HS-5 (cell line): ENCODE results near the gene GRIN2C.
"Not testable (repeated sequence)": the region's sequence is repeated elsewhere in the genome, so short reads cannot be mapped to it uniquely, and the experiment has no call there.

ENCODE experiments used
- DNase-seq: peaks from one replicate; pipeline ENCODE4 v3.0.0-alpha.2; 2012; ENCODE audit warnings: low read depth

The GRIN2C gene

GRCh38 chr17:74859459-74860228 is at the start of gene GRIN2C:
Gene GRIN2C, minus strand, starts transcription at chr17:74859885. Its CDS starts 4,793 bp downstream, at chr17:74855092.
- no peak for DNase-seq

- not testable (repeated sequence) for DNase-seq
Measured at GRCh38 chr17:74909097-74909496, 49.4 kb upstream of the GRIN2C start.

DNA sequence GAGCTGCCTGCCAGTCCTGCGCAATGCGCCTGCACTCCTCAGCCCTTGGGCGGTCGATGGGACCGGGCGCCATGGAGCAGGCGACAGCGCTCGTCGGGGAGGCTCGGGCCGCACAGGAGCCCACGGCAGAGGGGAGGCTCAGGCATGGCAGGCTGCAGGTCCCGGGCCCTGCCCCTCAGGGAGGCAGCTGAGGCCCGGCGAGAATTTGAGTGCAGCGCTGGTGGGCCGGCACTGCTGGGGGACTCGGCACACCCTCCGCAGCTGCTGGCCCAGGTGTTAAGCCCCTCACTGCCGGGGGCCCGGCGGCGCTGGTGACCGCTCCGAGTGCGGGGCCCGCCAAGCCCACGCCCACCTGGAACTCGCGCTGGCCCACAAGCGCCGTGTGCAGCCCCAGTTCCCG is 47.3 kb upstream of the GRIN2C start:
- DNase-seq, result no peak

- DNase-seq, result not testable (repeated sequence)
Measured at GRCh38 chr17:74906214-74906793, 46.6 kb upstream of the GRIN2C start.

- DNase-seq, result no peak
Measured at GRCh38 chr17:74904687-74905409, 45.2 kb upstream of the GRIN2C start.

DNA sequence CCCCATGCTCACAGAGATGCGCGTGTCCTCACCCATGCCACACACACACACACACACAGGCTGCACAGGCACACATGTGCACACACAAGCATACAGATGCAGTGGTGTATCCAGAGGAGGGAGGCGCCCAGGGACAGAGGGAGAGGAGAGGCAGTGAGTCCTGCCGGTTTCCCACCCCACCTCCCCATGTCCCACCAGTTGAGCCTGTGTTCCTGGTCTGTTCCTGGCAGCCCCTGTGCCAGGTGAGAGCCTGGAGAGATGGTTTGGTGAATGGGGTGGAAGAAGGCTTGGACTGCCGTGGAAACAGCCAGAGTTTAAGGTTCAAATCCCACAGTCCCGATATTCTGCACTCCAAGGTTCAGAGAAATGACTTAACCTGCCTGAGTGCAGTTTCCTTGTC is 44.0 kb upstream of the GRIN2C start:
- DNase-seq, result no peak

DNA sequence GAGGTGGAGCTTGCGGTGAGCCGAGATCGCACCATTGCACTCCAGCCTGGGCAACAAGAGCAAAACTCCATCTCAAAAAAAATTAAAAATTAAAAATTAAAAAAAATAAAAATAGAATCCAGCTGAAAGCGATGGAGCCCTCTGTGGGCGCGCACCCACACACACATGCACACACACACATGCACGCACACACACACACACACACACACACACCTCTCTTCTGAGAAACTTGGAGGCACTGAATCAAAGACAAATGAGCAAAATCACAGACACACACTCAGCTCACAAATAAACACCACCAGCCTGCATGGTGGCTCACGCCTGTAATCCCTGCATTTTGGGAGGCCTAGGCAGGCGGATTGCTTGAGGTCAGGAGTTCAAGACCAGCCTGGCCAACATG is 43.3 kb upstream of the GRIN2C start:
- no peak for DNase-seq

DNA sequence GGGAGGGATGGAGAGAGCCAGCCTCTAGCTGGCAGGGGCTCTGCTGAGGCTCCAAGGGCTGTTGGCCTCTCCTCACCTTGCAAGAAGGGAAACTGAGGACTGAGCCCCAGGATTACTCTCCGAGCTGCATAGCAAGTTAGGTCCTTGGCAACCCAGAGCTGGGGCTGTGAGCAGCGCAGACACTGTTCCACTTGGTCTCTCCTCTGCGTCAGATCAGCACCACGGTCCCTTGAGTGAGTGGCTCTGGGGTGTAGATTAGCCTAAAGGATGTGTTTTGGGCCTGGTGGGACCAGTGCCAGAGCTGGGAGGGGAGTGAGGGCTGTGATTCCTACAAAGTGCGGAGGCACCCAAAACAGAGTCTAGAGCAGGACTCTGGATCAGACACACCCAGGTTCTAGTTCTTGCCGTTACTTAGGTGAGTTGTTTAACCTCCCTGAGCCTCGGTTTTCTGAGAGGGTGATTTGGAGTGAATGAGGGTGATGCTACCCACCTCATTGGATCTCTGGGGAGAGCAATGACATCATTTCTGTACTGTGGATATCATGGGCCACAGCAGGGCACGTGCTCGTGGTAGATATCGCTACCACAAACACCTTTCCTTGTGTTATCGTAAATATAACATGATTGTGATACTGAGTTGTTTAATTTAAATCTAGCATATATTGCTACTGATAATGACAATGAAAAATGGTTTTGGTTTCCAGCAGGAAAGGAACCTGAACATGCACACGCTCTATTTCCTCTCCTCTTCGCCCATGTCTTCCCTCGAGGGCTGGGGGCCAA is 41.9 kb upstream of the GRIN2C start:
- DNase-seq, result no peak

GRCh38 chr17:74900208-74900607 is 40.5 kb upstream of the GRIN2C start:
- DNase-seq, result no peak

DNA sequence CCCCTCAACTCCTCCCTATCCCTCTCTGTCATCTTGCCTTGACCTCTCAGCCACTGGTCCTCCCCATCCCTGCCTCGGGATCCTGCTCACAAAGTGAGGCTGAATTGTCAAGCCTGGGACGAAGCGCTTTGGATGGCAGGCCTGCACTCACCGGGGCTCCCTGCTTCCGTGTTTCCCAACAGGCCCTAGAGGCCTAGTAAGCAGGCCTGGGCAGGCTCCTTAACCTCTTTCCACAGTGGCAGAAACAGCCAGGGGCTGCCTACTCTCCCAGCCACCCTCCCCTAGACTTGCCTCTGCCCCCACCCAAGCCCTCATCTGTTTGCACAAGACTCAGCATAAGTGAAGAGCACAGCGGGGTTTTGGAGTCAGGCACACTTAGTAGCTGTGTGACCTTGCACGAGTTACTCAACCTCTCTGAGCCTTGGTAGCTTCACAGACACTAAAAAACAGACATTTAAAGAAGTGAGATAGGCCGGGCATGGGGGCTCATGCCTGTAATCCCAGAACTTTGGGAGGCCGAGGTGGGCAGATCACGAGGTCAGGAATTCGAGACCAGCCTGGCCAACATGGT is 38.8 kb upstream of the GRIN2C start:
- DNase-seq, result no peak

DNA sequence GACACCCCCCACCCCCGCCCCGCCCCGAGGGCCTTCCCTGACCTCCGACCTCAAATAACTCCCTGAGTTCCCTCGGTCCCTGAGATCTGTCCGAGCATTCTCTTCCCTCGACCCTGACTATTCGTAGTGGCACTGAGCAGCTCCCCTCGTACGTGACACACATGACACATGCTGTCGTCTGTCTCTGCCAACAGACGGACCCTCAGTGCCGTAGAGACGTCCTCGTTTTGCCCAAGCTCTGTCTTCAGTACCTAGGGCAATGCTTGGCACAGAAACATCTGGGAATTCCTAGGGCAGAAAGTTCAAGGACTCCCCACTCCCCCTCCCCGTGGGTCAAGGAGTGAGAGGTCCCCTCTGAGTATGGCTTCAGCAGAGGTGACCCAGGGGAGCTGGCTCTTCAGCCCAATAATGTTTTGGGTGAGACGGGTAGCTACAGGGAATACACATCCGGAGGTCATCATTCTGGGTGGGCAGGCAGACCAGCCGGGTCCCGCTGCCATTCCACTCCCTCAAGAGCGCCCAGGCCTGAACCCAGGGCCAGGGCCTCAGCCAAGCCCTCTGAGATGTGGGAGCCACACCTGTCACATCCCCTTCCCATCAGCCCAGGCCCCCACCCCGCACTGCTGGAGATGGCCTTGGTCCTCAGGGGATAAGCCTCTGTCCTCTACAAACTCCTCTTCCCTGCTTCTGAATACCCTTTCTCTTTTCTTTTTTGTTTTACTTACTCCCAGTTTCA is 34.4 kb upstream of the GRIN2C start:
- DNase-seq, result no peak

GRCh38 chr17:74892974-74893911 is 33.6 kb upstream of the GRIN2C start, which contains the start of gene FADS6:
Gene FADS6, minus strand, starts transcription at chr17:74893633. Its CDS starts 38 bp downstream, at chr17:74893595.
- DNase-seq, result no peak

GRCh38 chr17:74892013-74892841 is 32.5 kb upstream of the GRIN2C start:
- DNase-seq, result no peak

DNA sequence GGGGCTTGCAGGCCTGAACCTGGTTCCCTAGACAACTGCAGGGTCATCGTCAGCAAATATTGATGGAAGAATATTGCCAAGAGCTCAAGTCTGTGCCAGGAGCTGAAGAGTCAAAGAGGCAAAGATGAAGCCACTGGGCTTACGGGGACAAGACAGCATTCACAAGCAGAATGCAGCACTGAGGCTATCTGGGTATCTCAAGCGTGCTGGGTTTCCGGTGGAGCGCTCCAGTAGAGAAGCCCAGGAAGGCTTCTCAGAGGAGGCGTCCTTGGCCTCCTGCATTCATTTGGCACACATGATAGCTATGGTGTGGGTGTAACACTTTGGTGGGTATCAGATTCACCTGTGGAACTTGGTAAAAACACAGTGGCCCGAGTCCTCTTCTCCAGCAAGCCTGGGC is 30.9 kb upstream of the GRIN2C start:
- DNase-seq, result no peak

DNA sequence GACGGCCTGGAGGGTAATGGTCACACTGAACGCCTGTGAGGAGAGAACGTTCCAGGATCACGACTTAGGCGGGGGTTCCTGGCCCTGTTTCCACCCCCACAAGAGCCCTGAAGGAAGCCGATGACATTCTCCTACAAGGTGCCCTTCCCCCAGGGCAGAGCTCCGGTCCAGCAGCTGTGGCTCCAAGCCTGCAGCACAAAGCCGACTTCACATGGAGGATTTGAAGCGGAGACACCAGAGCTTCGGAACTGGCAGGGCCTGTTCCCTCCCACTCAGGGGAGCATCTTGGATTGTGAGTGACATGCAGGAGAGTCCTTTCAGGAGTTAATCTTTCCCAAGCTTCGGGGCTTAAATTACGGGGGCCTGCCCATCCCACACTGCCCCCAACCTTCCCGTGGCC is 28.8 kb upstream of the GRIN2C start:
- no peak for DNase-seq

DNA sequence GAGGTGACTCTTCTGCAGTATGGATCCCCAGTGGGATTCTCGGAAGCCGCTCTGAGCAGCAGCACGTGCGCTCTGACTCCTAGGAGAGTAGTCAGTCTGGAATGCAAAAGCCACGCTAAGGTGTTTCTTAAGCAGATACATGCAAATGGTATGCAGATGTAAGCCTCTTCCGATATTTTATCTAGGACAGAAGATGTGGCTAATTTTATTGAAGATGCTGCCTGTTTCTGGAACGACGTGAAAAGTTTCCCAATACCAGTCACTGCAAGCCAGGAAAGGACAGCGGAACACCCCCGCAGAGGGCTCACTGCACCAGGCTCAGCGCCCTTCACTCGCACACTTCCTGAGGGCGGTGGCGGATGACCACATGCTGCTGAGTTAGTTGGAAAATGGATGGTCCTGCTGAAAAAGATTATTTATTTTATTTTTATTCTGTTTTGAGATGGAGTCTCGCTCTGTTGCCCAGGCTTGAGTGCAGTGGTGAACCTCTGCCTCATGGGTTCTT is 23.6 kb upstream of the GRIN2C start:
- DNase-seq, result no peak

GRCh38 chr17:74882517-74883240 is 23.0 kb upstream of the GRIN2C start:
- DNase-seq, result no peak

- no peak for DNase-seq
Measured at GRCh38 chr17:74881073-74881472, 21.4 kb upstream of the GRIN2C start.
